Natural killer cell (primary cell): ENCODE data around the gene DNASE1L3. TPM values are rescaled to one million over a fixed set of nuclear protein-coding genes. Genes with fewer than 3 reads are reported as not detected.

Experiments used
- ATAC-seq, 3 donors: fragments of 150-1000 bp in 2 of 3; fragments of 200-7000 bp in 1 of 3; cut with Tn5 transposase; 1 replicate in 1 of 3; 2 replicates in 2 of 3; pipeline ENCODE4 v1.10.0; 2021; ENCODE audit warnings: mild to moderate bottlenecking in 2 of 3, moderate library complexity in 2 of 3
- DNase-seq, 2 donors: peaks; one replicate each; pipeline versions ENCODE4 v3.0.0 to v3.0.0-alpha.2; 2013 to 2021; ENCODE audit warnings: mixed read lengths in 1 of 2
- H3K27ac ChIP-seq: one replicate; pipeline ENCODE4 v1.5.1; 2013; ENCODE audit warnings: mild to moderate bottlenecking, low read length
- H3K27me3 ChIP-seq: one replicate; pipeline ENCODE4 v1.6.1; 2013; ENCODE audit warnings: low read length; ENCODE audit not compliant: control insufficient read depth, insufficient read depth
- H3K36me3 ChIP-seq: one replicate; pipeline ENCODE4 v1.6.1; 2013; ENCODE audit warnings: low read length; ENCODE audit not compliant: control insufficient read depth, insufficient read depth
- H3K4me1 ChIP-seq: one replicate; pipeline ENCODE4 v1.6.1; 2013; ENCODE audit warnings: low read length; ENCODE audit not compliant: control insufficient read depth, insufficient read depth
- H3K4me3 ChIP-seq: one replicate; pipeline ENCODE4 v1.5.1; 2013; ENCODE audit warnings: low read length
- H3K9me3 ChIP-seq: one replicate; pipeline ENCODE4 v1.6.1; 2013; ENCODE audit warnings: low read length; ENCODE audit not compliant: control insufficient read depth, insufficient read depth
- H3K27ac Mint-ChIP-seq, 2 donors: one replicate each; pipeline ENCODE4 v1.8.0; 2022; ENCODE audit warnings: mild to moderate bottlenecking in 2 of 2, mixed read lengths in 2 of 2, moderate library complexity in 1 of 2
- H3K27me3 Mint-ChIP-seq, 2 donors: one replicate each; pipeline ENCODE4 v1.8.0; 2022; ENCODE audit warnings: low read depth in 2 of 2, mixed read lengths in 2 of 2
- H3K36me3 Mint-ChIP-seq: one replicate; pipeline ENCODE4 v1.8.0; 2022; ENCODE audit warnings: mixed read lengths
- H3K4me1 Mint-ChIP-seq, 2 donors: one replicate each; pipeline ENCODE4 v1.8.0; 2022; ENCODE audit warnings: mixed read lengths in 2 of 2
- H3K4me3 Mint-ChIP-seq: one replicate; pipeline ENCODE4 v1.8.0; 2022; ENCODE audit warnings: mild to moderate bottlenecking, moderate library complexity, mixed read lengths
- H3K9me3 Mint-ChIP-seq, 2 donors: one replicate each; pipeline ENCODE4 v1.8.0; 2022; ENCODE audit warnings: mixed read lengths in 2 of 2
- CTCF ChIP-seq: fragments of 200-600 bp; IDR thresholded peaks from one replicate; pipeline ENCODE4 v1.8.0; 2022; ENCODE audit warnings: antibody characterized with exemption
- WGBS: methylation state at CpG from one replicate; pipeline ENCODE4 v1.1.7; 2013; ENCODE audit warnings: missing lambda C conversion rate; ENCODE audit not compliant: insufficient coverage; 5-methylcytosine and 5-hydroxymethylcytosine counted together
- intact Hi-C: fragments of 100-400 bp; cut with micrococcal nuclease; formaldehyde crosslinking; loops from one replicate; pipeline ENCODE4 v1.14.2; 2022
- total RNA-seq, 4 donors: library from RNA; stranded (reverse); fragments of 120-200 nt in 1 of 4; gene quantifications; one replicate each; pipeline versions ENCODE4 v1.2.3 to v1.2.4, GENCODE V29; 2013 to 2022

Gene DNASE1L3
- 1 to 10 TPM in 1 of 3 donors, not detected in 2; 1.3 TPM for total RNA-seq
- total RNA-seq (2013), result 4.1 TPM

- no peak within 1 kb of the TSS for H3K27ac Mint-ChIP-seq
- H3K36me3 Mint-ChIP-seq, result no peaks in the 10 kb centered on the region
- 84% methylated on average over 14 of the region's 14 CpGs for WGBS
- H3K9me3 Mint-ChIP-seq, result no peaks in the 10 kb centered on the region
- ATAC-seq, result no peak
- H3K4me3 Mint-ChIP-seq, result no peak within 1 kb of the TSS
- no peak for DNase-seq
- H3K4me3 ChIP-seq, result no peak within 1 kb of the TSS
- TF ChIP-seq CTCF, result no peak
- peaks cover 7 to 12% of the 10 kb centered on the region in 2 donors for H3K27me3 Mint-ChIP-seq
- H3K36me3 ChIP-seq, result no peaks in the 10 kb centered on the region
- no peaks in the 10 kb centered on the region for H3K9me3 ChIP-seq
- no peak within 1 kb of the TSS for H3K27ac ChIP-seq
- peaks cover 0 to 6% of the 10 kb centered on the region in 2 donors for H3K4me1 Mint-ChIP-seq
- intact Hi-C loops, result no loop called here
- peaks cover 16% of the 10 kb centered on the region for H3K4me1 ChIP-seq
- H3K27me3 ChIP-seq, result no peaks in the 10 kb centered on the region
Observed at GRCh38 chr3:58210761-58211460, at the start of gene DNASE1L3. TSS of gene DNASE1L3 (minus strand) at chr3:58210972. CDS start at chr3:58210906, 66 bp downstream.

DNA sequence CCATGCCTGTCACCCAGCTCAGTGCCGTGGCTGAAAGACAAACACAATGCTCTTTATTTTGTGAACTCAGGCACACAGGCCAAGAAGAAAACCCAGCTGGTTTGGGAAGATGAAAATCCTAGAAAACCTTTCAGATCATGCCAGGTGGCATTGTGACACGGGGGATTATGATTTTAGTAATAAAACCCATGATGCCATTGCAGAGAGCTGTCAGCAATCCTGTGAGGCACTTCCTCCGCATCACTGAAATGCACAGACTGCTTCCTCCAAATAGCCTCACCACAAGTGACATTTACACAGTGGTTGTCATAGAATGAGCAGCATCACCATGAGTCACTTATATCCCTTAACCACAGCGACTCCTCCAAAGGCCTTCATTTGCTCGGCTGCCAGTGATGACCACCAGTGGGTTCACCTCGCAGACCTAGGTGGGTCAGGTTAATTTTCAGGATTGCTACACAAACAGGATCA, 49.5 kb upstream of the DNASE1L3 start:
- H3K4me3 ChIP-seq, result no peak overlapping the region
- H3K27ac Mint-ChIP-seq, result no peak overlapping the region
- H3K27me3 ChIP-seq, result no peaks in the 10 kb centered on the region
- H3K4me1 ChIP-seq, result no peaks in the 10 kb centered on the region
- no peaks in the 10 kb centered on the region for H3K9me3 Mint-ChIP-seq
- no peaks in the 10 kb centered on the region for H3K27me3 Mint-ChIP-seq
- ATAC-seq (no peak), DNase-seq (no peak)
- peaks cover 7% of the 10 kb centered on the region for H3K36me3 ChIP-seq
- no peak for TF ChIP-seq CTCF
- H3K27ac ChIP-seq, result no peak overlapping the region
- no peak overlapping the region for H3K4me3 Mint-ChIP-seq
- H3K4me1 Mint-ChIP-seq, result peaks cover 7 to 9% of the 10 kb centered on the region in 2 donors
- H3K36me3 Mint-ChIP-seq, result peaks cover 7% of the 10 kb centered on the region
- WGBS, result 83% methylated on average over 6 of the region's 6 CpGs
- intact Hi-C loops, result no loop called here
- H3K9me3 ChIP-seq, result no peaks in the 10 kb centered on the region

DNA sequence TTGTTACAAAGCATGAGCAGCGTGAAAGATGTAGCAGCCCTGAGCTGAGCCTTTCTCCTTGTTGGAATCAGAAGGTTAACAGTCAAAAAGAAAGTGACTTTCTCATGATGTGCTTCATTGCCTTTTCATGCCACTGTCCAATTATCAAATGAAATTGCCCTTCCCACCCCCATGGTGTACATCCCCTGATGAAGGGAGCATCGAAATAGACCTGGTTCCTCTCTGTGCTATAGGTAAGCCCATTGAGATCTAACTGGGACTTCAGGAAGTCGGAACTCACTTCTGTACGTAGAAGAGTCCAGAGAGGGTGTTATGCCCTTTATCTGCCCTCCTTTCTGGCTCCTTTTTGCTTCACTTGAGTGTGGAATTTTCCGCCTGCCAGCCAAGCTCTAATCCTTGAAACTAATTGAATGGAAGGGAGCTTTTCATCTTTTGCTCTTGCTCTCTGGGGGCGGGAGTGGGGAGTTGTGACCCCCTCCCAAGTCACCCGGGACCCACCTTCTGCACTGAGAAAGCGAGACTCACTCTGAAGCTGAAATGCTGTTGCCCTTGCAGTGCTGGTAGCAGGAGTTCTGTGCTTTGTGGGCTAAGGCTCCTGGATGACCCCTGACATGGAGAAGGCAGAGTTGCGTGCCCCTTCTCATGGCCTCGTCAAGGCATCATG, 47.8 kb upstream of the DNASE1L3 start:
- Mint-ChIP-seq H3K27ac (no peak overlapping the region), H3K4me3 (no peak overlapping the region), H3K9me3 (no peaks in the 10 kb centered on the region), H3K27me3 (no peaks in the 10 kb centered on the region), H3K4me1 (peaks cover 7 to 25% of the 10 kb centered on the region in 2 donors), H3K36me3 (peaks cover 7% of the 10 kb centered on the region)
- intact Hi-C loops, result no loop called here
- no peak for ATAC-seq
- WGBS, result 94% methylated on average over 10 of the region's 10 CpGs
- H3K36me3 ChIP-seq, result peaks cover 7% of the 10 kb centered on the region
- no peaks in the 10 kb centered on the region for H3K27me3 ChIP-seq
- H3K27ac ChIP-seq, result no peak overlapping the region
- no peak overlapping the region for H3K4me3 ChIP-seq
- no peak for DNase-seq
- no peaks in the 10 kb centered on the region for H3K4me1 ChIP-seq
- H3K9me3 ChIP-seq, result no peaks in the 10 kb centered on the region
- TF ChIP-seq CTCF, result no peak
